ENCODE results near the gene JUNB.
A peak's percentile ranks its signal among the peaks of the same experiment; 100 is the strongest.

JUNB gene

GRCh38 chr19:12749938-12750521 lies 41.3 kb upstream of the JUNB start (continued):
- TF ChIP-seq PATZ1 (tag by site-specific recombination; IDR thresholded peaks at IDR 0.05): 0 out of 2 replicates have a peak, but pooled peaks have one; percentile 33
- TF ChIP-seq ZNF510 (tag by site-specific recombination; IDR thresholded peaks at IDR 0.05; ENCODE audit: insufficient replicate concordance): no peak
- TF ChIP-seq ZNF530 (tag by site-specific recombination; IDR thresholded peaks at IDR 0.05; ENCODE audit: low read depth): no peak
- no peak for TF ChIP-seq ZBTB1 (tag by site-specific recombination; IDR thresholded peaks at IDR 0.05)
- no peak for TF ChIP-seq SCRT1 (tag by site-specific recombination; IDR thresholded peaks at IDR 0.05; ENCODE audit: borderline replicate concordance)
- TF ChIP-seq ZNF571 (tag by site-specific recombination; IDR thresholded peaks at IDR 0.05): no peak
- peak; percentile 15; the same call in 1 of the 2 replicates for TF ChIP-seq GLI2 (tag by site-specific recombination; IDR thresholded peaks at IDR 0.05; ENCODE audit: borderline replicate concordance, low read depth)
- peak; percentile 49; the same call in 1 of the 2 replicates for TF ChIP-seq ZNF629 (tag by site-specific recombination; IDR thresholded peaks at IDR 0.05)
- TF ChIP-seq ZFP69B (tag by site-specific recombination; IDR thresholded peaks at IDR 0.05): no peak
- no peak for TF ChIP-seq ZNF239 (tag by site-specific recombination; IDR thresholded peaks at IDR 0.05)
- TF ChIP-seq ZNF155 (tag by site-specific recombination; IDR thresholded peaks at IDR 0.05): no peak
- TF ChIP-seq KLF1 (tag by site-specific recombination; IDR thresholded peaks at IDR 0.05): 0 out of 2 replicates have a peak, but pooled peaks have one; percentile 41
- TF ChIP-seq ZNF302 (tag by site-specific recombination; IDR thresholded peaks at IDR 0.05; ENCODE audit: low read depth): no peak
- no peak for TF ChIP-seq ZNF350 (tag by site-specific recombination; IDR thresholded peaks at IDR 0.05)
- TF ChIP-seq ZNF785 (tag by site-specific recombination; IDR thresholded peaks at IDR 0.05): no peak
- no peak for TF ChIP-seq ZNF132 (tag by site-specific recombination; IDR thresholded peaks at IDR 0.05; ENCODE audit: borderline replicate concordance)
- peak; percentile 74 for TF ChIP-seq ZIC2 (tag by site-specific recombination; IDR thresholded peaks at IDR 0.05)
- no peak for TF ChIP-seq ZNF26 (tag by site-specific recombination; IDR thresholded peaks at IDR 0.05)
- TF ChIP-seq ZNF624 (tag by site-specific recombination; IDR thresholded peaks at IDR 0.05): no peak
- TF ChIP-seq OSR2 (tag by site-specific recombination; IDR thresholded peaks at IDR 0.05): peak; percentile 83
- TF ChIP-seq ZNF654 (tag by site-specific recombination; IDR thresholded peaks at IDR 0.05; ENCODE audit: low read depth): no peak
- no peak for TF ChIP-seq ZBTB11 (tag by site-specific recombination; conservative IDR thresholded peaks at IDR 0.05; ENCODE audit: low read depth)
- no peak for TF ChIP-seq ZNF600 (tag by site-specific recombination; IDR thresholded peaks at IDR 0.05)
- TF ChIP-seq YY2 (tag by site-specific recombination; IDR thresholded peaks at IDR 0.05): no peak
- TF ChIP-seq ZFP41 (tag by site-specific recombination; IDR thresholded peaks at IDR 0.05; ENCODE audit: borderline replicate concordance): no peak
- 0 out of 2 replicates have a peak, but pooled peaks have one; percentile 18 for TF ChIP-seq ZBTB17 (tag by site-specific recombination; IDR thresholded peaks at IDR 0.05)
- 0 out of 2 replicates have a peak, but pooled peaks have one; percentile 23 for TF ChIP-seq ZNF366 (tag by site-specific recombination; conservative IDR thresholded peaks at IDR 0.05)
- no peak for TF ChIP-seq ZNF544 (tag by site-specific recombination; IDR thresholded peaks at IDR 0.05)
- no peak for TF ChIP-seq MEIS1 (CRISPR knock-in tag; IDR thresholded peaks at IDR 0.05; ENCODE audit: borderline replicate concordance)
- no peak for TF ChIP-seq ZNF747 (tag by site-specific recombination; IDR thresholded peaks at IDR 0.05)
- no peak for TF ChIP-seq ZNF677 (tag by site-specific recombination; IDR thresholded peaks at IDR 0.05)
- TF ChIP-seq ZXDB (tag by site-specific recombination; IDR thresholded peaks at IDR 0.05): peak; percentile 59; the same call in 1 of the 2 replicates
- TF ChIP-seq ZNF18 (tag by site-specific recombination; IDR thresholded peaks at IDR 0.05): no peak
- peak; percentile 90 for TF ChIP-seq WT1 (tag by site-specific recombination; IDR thresholded peaks at IDR 0.05)

Data from HEK293 (cell line).